HG03196 (cell line): Measurements from ENCODE around the gene CLDN6.

Experiments
- ATAC-seq: cut with Tn5 transposase; IDR thresholded peaks from one replicate; pipeline ENCODE4 v1.9.1; 2021; ENCODE audit not compliant: unreplicated experiment

CLDN6 gene

DNA sequence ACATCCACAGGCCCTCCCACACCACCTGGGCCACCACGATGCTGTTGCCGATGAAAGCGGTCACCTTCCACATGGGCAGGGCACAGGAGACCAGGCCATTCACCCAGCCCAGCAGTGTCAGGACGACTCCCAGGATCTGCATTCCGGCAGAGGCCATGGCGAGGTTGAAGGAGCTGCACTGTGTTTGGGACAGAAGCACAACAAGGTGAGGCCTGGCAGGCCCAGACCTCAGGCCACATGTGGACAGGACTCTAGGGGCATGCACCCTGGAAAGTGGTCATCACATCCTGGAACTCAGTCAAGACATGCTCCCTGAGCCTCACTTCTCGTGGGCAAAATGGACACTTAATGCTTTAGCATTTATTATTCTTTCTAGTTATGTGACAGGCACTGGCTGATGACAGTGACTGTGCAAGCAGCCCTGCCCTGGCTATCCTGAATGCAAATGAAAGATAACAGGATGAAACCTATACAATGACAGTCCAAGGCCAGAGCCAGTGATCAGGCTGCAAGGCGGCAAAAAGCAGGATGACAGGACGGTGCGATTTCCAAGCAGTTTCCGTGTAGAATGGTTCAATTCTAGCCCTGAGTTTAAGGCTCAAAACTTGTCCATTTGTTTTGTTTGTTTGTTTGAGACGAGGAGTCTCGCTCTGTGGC is 2.0 kb downstream of the CLDN6 start:
- no peak for ATAC-seq

DNA sequence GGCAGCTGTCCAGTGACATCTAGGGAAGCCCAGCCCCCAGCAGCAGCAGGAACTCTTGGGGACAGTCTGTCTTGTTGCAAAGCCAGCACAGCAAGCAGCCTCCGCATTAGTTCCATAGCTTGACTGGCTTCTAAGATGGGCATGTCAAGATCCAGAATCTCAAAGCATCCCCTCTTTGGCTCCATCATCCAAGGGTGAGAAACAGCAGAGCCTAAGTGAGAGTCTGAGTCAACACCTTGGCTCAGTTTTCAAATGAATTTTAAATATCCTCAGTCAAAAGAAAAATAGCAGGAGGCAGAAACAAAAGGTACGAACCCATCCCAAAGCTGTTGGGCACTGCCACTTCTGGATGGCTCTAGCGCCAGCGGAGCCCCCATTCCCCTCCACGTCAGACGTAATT is 3.0 kb downstream of the CLDN6 start:
- ATAC-seq, result no peak

DNA sequence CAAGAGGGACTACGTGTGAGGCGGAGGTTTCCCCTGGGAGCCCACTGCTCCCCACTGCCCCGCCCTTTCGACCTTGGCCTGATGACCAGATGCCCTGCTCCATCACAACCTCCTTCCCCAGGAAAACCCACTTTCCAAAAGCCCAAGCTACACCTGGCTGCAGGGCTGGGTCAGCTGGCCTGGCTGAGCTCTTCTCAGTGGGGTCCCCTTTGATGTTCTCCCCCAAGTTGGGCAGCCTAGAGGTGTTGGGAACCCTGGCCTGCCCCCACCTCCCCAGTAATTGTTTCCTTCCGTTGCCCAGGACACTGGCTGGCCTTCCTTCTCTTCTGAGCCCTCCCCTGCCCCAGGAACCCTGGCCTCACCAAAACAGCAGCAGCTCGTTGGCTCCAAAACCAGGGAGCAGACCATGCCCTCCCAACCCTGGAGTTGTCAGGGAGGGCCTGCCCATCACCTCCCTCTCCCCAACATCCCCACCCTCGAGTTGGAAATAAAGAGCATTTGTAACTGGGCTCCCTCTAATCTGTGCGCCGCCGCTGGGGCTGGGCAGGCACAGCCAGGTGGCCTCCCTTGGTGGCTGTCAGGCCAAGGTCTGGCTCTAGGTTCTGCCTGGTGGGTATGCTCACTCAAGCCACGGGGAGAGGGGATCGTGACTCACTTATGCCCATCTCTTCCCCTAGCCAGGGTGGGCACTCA is 3.8 kb downstream of the CLDN6 start:
- no peak for ATAC-seq

DNA sequence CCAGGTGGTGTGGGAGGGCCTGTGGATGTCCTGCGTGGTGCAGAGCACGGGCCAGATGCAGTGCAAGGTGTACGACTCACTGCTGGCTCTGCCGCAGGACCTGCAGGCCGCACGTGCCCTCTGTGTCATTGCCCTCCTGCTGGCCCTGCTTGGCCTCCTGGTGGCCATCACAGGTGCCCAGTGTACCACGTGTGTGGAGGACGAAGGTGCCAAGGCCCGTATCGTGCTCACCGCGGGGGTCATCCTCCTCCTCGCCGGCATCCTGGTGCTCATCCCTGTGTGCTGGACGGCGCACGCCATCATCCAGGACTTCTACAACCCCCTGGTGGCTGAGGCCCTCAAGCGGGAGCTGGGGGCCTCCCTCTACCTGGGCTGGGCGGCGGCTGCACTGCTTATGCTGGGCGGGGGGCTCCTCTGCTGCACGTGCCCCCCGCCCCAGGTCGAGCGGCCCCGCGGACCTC is 4.5 kb downstream of the CLDN6 start:
- no peak for ATAC-seq

DNA sequence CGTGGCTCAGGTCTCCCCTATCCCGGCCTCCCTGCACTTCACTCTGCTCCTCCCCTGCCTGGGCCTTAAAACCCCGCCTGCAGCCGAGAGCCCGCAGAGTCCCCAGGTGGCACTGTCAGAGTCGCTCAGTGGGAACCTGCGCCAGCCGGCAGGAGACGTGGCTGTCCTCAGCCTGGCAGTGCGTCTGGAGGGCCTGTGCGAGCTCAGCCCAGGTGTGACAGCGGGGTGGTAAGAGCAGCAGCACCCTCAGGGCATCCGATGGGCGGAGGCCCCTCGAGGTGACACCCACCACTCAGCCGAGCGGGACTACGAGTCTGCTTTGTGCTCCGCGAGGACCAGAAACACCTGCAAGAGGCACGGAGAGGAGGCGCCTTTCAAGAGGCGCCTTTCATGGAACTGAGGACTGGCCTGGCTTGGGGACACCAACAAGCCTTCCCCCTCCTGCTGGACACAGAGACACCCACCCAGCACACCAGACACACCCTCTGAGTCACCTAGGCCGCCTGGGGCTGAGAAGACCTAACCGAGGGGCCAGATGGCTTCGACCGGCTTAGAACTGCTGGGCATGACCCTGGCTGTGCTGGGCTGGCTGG is 5.1 kb downstream of the CLDN6 start, which contains the start of gene CLDN9:
Gene CLDN9, plus strand, starts transcription at position 96 of the 593 bp plus-strand sequence. Its CDS starts 440 bp downstream, at position 536.
- no peak for ATAC-seq

DNA sequence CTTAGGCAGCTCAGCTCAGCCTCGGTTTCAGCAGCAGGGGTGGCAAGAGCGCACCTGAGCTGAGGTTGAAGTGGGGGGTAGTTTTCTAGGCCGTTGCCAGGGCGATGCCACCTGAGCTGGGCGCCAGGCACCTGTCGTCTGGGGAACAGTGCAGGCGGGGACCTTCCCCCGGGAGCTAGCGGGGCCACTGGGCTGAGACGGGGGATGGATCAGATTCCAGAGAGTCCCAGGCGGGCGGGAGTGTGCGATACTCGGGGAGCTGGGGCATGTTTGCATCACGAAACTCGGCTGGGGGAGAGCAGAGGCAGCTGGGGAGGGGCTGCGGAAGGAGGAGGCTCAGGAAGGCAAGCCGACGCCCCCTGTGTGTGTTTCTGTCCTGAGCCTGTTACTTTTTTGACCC is 5.7 kb downstream of the CLDN6 start:
- no peak for ATAC-seq

DNA sequence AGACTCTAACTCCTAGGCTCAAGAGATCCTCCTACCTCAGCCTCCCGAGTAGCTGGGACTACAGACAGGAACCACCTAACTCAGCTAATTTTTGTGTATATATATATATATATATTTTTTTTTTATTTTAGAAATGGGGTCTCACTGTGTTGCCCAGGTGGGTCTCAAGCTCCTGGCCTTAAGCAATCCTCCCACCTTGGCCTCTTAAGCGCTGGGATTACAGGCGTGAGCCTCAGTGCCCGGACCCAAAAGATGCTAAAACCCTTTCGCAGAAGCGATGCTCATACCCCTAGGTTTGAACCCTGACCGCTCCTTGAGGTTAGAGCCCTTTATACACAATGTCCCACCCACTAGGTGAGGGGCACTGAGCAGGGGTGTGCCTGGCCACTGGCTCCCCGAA is 7.5 kb downstream of the CLDN6 start:
- no peak for ATAC-seq

DNA sequence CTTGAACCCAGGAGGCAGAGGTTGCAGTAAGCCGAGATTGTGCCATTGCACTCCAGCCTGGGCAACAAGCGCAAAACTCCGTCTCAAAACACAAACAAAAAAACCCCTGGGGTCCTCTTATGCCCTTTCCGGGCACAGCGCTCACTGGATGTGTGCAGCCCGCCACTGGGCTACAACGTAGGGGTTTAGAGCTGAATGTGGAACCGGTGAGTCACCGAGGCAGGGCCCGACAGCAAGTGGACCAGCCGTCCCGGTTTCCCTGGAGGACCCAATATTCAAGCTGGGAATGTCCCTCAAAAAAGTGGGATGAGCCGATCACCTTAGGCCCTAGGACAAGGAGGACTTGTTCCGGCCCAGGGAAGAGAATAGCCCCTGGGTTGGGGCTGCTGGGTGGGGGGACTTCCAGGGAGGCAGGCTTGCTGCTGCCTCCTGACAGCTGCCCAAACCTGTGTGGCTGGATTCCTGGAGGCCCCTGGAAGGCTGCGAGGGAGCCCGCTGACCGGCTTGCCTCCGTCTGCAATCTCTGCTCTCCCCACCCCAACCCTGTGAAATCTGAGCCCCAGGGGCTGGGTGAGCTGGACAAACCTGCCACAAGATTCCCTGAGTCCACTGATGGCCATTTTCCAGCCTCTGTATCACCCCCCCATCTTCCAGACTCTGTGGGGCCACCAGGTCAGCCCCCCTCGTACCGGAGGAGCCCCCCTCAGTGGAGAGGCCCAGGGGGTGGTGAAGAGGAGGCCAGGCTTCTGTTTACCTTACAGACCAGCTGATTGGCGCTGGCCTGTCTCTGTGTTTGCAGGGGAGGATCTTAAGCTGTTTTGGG is 8.2 kb downstream of the CLDN6 start:
- no peak for ATAC-seq

DNA sequence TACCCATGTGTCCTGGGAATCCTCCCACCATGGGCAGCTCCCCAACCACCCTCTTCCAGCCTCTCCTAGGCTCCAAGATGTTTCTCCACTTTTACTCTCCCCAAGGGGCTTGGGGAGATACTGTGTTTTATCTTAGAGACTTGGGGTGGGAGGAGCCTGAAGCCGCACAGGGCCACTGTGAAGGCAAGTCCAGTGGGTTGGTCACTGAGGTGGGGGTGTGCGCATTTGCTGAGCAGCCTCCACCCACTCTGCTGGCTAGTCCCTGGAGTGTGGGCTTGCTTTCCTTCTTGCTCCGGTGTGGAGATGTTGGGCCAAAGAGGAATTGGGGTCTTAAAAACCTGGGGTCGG is 9.3 kb downstream of the CLDN6 start:
- no peak for ATAC-seq

DNA sequence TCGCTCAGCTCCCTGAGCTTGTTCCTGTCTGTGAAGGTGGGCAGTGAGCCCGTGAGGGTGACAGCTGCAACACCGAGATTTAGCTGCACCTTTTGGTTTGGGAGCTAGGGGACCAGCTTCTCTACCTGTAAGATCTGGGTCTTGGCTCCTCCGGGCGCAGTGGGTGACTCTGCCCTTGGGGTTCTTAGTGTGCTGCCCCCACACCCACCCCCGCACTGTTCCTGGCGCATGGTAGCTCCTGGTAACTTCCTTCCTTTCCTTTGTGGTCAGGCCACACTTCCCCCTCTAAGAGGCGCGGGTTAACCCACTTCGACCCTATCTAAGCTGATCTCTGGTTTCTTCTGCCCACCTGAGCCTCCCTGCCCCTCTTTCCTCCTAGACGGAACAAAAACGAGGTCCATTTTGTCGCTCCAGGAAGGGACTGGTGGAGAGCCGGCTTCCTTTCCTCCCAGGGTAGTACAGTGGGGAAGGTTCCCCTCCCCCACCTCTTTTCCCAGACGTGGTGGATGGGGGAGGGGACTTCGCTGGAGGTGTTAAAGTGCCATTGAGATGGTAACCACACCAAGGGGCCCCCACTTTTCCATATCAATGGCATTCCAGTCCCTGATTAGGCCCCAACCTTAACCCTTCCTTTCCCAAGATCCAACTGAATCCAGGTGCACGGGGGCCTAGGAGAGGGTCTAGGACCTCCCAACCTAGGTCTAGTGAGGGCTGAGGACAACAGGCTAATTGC is 9.9 kb downstream of the CLDN6 start:
- ATAC-seq, result no peak

DNA sequence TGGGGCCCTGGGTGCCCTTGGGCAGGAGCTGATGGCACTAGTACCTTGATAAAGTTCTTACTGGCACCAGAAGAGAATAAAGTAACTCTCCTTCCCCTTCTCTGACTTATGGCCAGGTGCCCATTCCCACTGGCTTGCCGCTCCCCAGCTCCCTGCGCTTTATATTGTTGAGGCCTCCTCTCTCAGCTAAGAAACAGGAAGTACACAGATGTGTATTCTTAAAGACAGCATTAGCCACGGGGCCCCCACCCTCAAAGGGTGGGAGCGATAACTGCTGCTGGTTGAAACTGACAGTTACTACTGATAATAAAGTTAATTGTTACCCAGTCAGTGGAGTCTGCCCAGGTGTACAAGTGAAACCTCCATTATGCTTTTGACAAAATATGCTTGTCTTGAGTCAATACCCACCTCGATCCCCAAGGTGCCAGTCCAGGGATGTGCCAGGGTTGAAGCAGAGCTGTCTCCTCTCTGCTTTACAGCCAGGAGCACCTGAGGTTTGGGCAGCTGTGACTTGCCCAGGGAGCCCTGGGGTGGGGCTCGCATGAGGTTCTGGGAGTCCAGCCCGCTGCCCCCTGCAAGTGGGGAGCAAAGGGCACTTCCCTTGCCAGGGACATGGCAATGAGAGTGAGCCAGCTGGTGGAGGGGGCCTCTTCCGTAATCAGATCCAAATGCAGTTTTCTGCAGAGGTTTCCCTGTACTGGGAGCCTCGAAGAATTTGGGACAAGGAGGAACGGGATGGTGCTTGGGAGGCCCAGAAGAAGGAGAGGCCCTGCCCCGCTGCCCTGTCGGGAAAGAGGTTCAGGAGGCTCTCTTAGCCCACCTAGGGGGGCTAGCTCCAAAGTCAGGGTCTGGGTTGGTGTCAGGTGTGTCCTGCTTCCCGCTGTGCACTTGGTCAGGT is 10.7 kb downstream of the CLDN6 start:
- ATAC-seq, result no peak

DNA sequence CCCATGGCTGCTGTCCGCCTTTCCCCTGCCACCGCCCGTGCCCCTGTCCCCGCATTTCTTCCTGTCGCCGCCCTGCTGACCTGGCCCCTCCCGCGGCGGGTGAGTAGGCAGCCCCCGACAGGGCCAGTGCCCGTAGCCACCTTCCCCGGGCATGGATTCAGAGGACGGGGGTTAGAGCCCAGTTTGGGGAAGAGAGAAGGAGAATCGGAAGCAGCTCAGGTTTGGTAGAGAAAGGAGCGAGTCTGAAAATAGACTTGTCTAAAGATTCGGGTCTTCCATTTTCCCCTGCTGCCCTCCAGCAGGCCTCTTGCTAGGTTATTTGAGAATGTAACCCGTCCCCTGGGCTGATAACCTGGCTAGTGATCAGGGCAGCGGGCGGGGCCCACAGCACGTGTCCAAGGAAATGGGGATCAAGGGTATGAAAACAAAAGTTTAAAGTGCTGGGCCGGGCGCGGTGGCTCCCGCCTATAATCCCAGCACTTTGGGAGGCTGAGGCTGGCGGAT is 13.2 kb downstream of the CLDN6 start:
- ATAC-seq, result no peak

DNA sequence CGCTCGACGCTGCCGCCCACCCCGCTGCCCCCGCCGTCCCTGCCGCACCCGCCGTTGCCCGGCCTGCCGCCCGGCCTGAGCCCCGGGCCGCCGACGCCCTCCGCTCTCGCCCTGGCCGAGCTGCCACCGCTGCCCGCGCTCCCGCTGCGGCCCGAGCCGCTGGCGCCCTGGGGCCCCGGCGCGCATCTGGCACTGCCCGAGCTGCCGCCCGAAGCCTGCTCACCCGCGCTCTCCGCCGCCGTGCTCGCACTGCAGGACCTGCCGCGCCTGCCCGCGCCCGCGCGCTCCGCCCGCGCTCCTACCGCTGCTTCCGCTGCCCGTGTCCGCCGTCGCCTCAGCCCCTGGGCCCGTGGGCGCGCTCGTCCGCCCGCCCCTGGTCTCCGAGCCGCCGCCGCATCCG is 13.7 kb downstream of the CLDN6 start:
- peak; percentile 9 for ATAC-seq

DNA sequence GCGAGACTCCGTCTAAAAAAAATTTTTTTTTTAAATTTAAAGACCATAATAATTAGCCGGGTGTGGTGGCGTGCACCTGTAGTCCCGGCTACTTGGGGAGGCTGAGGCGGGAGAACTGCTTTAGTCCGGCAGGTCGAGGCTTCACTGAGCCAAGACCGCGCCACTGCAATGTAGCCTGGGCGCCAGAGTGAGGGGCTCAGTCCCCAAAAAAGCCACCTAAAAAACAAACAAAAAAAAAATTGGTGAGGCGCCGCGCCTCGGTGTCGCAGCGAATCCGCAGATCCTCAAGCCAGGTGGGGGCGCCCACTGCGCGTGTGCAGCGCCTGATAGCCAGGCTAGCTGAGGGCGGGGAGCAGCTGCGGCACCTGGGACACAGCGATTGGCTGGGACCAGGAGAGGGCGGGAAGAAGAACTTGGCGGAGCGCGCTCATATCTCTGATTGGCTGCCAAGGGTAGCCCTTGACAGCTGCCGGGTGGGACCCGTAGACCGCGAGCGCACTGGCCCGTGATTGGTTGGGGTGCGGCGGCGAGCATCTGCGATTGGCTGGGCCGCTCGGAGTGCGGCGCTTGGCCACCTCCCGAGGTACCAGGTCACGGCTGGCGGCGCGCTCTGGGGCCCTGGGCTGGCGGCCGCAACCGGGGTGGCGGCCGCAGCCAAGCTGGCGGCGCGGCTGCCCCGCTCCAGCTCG is 14.3 kb downstream of the CLDN6 start:
- peak; percentile 87 for ATAC-seq

DNA sequence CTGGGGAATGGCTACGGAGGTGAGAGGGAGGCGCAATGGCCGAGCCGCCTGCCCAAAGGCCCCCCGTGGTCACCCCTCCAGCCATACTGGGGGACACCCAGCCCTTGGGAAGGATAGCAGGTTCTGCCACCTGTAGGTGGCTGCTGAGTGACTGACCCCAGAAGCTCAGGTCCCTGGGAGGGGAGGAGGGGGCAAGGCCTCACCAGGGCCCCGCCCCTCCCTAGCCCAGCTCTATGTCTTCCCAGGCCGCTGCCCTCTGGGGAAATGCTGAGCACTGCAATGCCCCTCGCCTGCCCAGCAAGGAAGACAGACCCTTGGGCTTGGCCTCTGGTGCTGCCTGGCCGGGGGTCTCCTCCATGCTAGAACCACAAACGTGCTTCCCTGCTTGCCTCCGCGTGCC is 16.7 kb downstream of the CLDN6 start:
- ATAC-seq, result no peak

DNA sequence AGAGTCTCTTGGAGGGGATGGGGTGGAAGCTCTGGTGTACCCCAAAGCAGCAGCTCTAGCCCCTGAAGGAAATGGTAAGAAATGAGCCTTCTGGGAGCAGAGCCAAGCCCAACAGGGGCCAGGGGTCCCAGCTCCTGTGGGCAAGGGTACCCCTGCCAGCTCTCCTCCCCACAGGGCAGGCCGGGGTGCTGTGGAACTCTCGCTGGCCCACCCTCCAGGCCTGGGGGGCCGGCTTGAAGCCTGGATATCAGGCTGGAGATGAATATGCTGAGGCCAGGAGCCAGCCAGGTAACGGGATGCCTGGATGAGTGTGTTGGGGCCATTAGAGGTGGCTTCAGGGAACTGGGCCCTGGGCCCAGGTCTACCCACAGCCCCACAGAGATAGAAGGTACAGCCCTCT is 17.4 kb downstream of the CLDN6 start:
- no peak for ATAC-seq

DNA sequence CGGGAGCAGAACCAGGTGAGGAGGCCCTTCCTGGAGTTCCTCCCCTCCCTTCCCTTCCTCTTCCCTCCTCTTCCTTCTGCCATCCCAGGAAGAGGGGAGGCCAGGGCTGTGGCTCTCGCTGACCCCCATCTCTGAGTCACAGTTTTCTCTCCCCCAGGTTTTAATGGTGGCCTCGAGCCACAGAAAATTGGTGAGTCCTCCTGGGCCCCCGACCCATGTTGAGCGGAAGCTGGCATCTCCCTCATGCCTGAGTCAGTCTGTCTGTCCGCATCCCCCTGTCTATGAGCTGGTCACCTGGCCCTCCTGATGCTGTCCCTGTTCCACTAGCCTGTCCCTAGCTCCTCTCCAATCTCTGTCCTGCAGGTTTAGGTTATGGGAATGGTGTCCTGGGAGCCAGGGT is 18.1 kb downstream of the CLDN6 start:
- ATAC-seq, result no peak

DNA sequence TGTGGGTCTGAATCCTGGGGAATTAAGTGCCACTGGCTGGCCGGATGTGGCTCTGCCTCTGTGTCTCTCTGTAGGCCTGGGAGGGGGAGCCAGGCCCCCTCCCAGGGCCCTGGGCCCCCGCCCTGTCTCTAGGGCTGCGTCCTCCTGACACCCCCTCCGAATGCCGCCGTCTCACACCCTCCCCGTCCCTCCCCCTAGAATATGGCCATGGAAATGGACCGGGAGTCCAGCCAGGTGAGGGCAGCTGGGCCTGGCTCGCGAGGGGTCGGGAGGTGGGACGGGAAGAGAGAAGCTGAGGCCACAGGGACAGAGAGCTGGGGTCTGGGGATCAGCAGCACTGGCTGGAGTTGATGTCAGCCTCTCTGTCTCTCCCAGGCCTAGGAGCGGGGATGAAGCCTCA is 21.7 kb downstream of the CLDN6 start:
- ATAC-seq, result no peak
